Left lung (tissue), 10 donors: ENCODE measurements around the gene N4BP2L1. TPM values are rescaled to one million over a fixed set of nuclear protein-coding genes. Genes with fewer than 3 reads are reported as not detected.
A peak's percentile ranks its signal among the peaks of the same experiment; 100 is the strongest.

Experiments used
- ATAC-seq: fragments of 200-7000 bp; cut with Tn5 transposase; one replicate; pipeline ENCODE4 v1.9.1; 2020; ENCODE audit warnings: moderate library complexity
- DNase-seq, 4 donors: peaks; one replicate each; pipeline ENCODE4 v3.0.0-alpha.2; 2013 to 2020
- H3K27ac ChIP-seq, 2 donors: fragments of 200-600 bp; sonication (generic) in 1 of 2; one replicate each; pipeline versions ENCODE4 v1.5.0 to v1.8.0; 2020 to 2021
- H3K27me3 ChIP-seq, 2 donors: fragments of 200-600 bp; sonication (generic) in 1 of 2; one replicate each; pipeline versions ENCODE4 v1.5.0 to v1.8.0; 2020 to 2021
- H3K36me3 ChIP-seq, 2 donors: fragments of 200-600 bp; sonication (generic) in 1 of 2; one replicate each; pipeline versions ENCODE4 v1.5.0 to v1.8.0; 2020 to 2021
- H3K4me1 ChIP-seq, 2 donors: fragments of 200-600 bp; one replicate each; pipeline ENCODE4 v1.8.0; 2021
- H3K4me3 ChIP-seq, 2 donors: fragments of 200-600 bp; sonication (generic) in 1 of 2; one replicate each; pipeline versions ENCODE4 v1.5.0 to v1.8.0; 2020 to 2021; ENCODE audit warnings: mild to moderate bottlenecking in 1 of 2
- H3K9me3 ChIP-seq, 2 donors: fragments of 200-600 bp; sonication (generic) in 1 of 2; one replicate each; pipeline versions ENCODE4 v1.5.0 to v1.8.0; 2020 to 2021
- CTCF ChIP-seq, 2 donors: fragments of 200-600 bp; sonication (generic) in 1 of 2; IDR thresholded peaks; one replicate each; pipeline versions ENCODE4 v1.5.0 to v1.8.0; 2021; ENCODE audit warnings: antibody characterized with exemption in 2 of 2
- intact Hi-C, 2 donors: fragments of 100-400 bp; cut with DNase I; formaldehyde crosslinking; loops; one replicate each; pipeline versions ENCODE4 v1.11.2 to v1.14.2; 2022
- polyA plus RNA-seq, 6 donors: library from polyadenylated mRNA; unstranded; fragments of 120-200 nt; gene quantifications; one replicate each; pipeline ENCODE4 v1.2.1, GENCODE V29; 2013; ENCODE audit not compliant: insufficient read length in 6 of 6
- total RNA-seq, 2 donors: library from RNA; stranded (reverse); fragmentation: NEBNext Ultra II Directional; extraction: Animal tissue kit (Norgen Biotek cat#: 25700); gene quantifications; one replicate each; pipeline ENCODE4 v1.2.1, GENCODE V29; 2021
- donor health status: DM: no; HTN: yes; CAD: no.
- donor health status: DM: no; HTN: no; CAD: no.

Gene N4BP2L1
- total and polyA plus RNA-seq, 8 donors = 12.4 to 52.0 (median 35.6) TPM

DNA sequence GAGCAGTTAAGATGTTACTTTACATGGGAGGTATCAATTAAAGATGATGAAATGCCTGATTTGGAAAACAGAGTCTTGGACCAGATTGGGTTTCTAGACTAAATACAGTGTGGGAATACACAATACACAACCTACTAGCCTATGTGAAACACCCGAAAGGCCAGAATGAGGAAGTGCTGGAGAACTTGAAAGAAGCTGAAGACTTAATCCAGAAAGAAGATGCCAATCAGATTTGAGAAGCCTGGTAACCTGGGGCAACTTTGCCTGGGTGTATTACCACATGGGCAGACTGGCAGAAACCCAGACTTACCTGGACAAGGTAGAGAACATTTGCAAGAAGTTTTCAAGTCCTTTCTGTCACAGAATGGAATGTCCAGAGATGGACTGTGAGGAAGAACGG is 43.2 kb downstream of the N4BP2L1 start:
- ATAC-seq = no peak
- H3K4me3 ChIP-seq = no peak overlapping the region

GRCh38 chr13:32383836-32384618 is 43.9 kb downstream of the N4BP2L1 start:
- intact Hi-C loops = loop anchor here in 1 of 2 donors (10.0 kb wide), 1 partner anchor 191 kb away; no protein-coding TSS in a partner anchor
- Histone ChIP-seq H3K27me3 (no peaks in the 10 kb centered on the region), H3K9me3 (no peaks in the 10 kb centered on the region), H3K4me1 (no peaks in the 10 kb centered on the region), H3K36me3 (peaks cover 0 to 4% of the 10 kb centered on the region in 2 donors), H3K4me3 (no peak overlapping the region), H3K27ac (no peak overlapping the region)
- no peak for TF ChIP-seq CTCF (IDR thresholded peaks at IDR 0.05)
- DNase-seq = no peak
- no peak for ATAC-seq

More for the DNA sequence above, 43.2 kb downstream of the N4BP2L1 start:
- Histone ChIP-seq H3K9me3 (no peaks in the 10 kb centered on the region), H3K4me1 (no peaks in the 10 kb centered on the region), H3K27me3 (no peaks in the 10 kb centered on the region), H3K27ac (no peak overlapping the region), H3K36me3 (peaks cover 0 to 4% of the 10 kb centered on the region in 2 donors)
- TF ChIP-seq CTCF (IDR thresholded peaks at IDR 0.05) = no peak
- intact Hi-C loops = loop anchor here in 1 of 2 donors (10.0 kb wide), 1 partner anchor 190 kb away; no protein-coding TSS in a partner anchor
- DNase-seq = no peak

DNA sequence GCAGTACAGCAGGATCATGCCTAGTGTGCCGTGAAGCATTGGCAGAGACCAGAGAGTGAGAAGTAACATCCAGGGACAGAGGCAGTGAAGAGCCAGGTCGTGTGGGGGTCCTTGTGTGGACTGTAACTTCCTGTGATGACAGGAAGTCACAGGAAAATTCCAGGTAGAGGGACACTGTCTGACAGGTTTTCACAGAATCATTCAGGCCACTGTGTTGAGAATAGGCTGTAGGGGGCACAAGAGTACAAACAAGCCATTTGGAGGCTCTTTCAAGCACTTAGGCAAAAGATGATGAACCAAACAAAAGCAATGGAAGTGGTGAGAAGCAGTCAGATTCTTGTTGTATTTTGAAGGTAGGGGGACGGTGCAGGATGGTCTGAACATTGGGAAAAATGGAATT is 46.4 kb downstream of the N4BP2L1 start:
- Histone ChIP-seq H3K27me3 (no peaks in the 10 kb centered on the region), H3K4me3 (no peak overlapping the region), H3K9me3 (no peaks in the 10 kb centered on the region), H3K36me3 (peaks cover 0 to 4% of the 10 kb centered on the region in 2 donors), H3K4me1 (no peaks in the 10 kb centered on the region), H3K27ac (no peak overlapping the region)
- DNase-seq (no peak), ATAC-seq (peak; percentile 46)
- intact Hi-C loops = loop anchor here in 1 of 2 donors (10.0 kb wide), 1 partner anchor 193 kb away; no protein-coding TSS in a partner anchor
- peak; percentile 26 to 45 for TF ChIP-seq CTCF (IDR thresholded peaks at IDR 0.05)

GRCh38 chr13:32378012-32378411 is 49.9 kb downstream of the N4BP2L1 start:
- intact Hi-C loops = no loop called here
- no peaks in the 10 kb centered on the region for H3K4me1 ChIP-seq
- H3K9me3 ChIP-seq = no peaks in the 10 kb centered on the region
- no peak for TF ChIP-seq CTCF (IDR thresholded peaks at IDR 0.05)
- DNase-seq = no peak
- peaks cover 0 to 4% of the 10 kb centered on the region in 2 donors for H3K36me3 ChIP-seq
- no peaks in the 10 kb centered on the region for H3K27me3 ChIP-seq
- no peak for ATAC-seq
- no peak overlapping the region for H3K27ac ChIP-seq
- no peak overlapping the region for H3K4me3 ChIP-seq

GRCh38 chr13:32376642-32377415 is 51.1 kb downstream of the N4BP2L1 start:
- no peaks in the 10 kb centered on the region for H3K9me3 ChIP-seq
- H3K4me3 ChIP-seq = no peak overlapping the region
- peak in 1 of 4 donors; percentile 48 for DNase-seq
- H3K27me3 ChIP-seq = no peaks in the 10 kb centered on the region
- intact Hi-C loops = no loop called here
- ATAC-seq = peak; percentile 86
- peak overlapping the region in 1 of 2 donors; percentile 25 for H3K27ac ChIP-seq
- H3K4me1 ChIP-seq = no peaks in the 10 kb centered on the region
- TF ChIP-seq CTCF (IDR thresholded peaks at IDR 0.05) = no peak
- peaks cover 0 to 10% of the 10 kb centered on the region in 2 donors for H3K36me3 ChIP-seq
